Ovary (tissue), 3 donors: ENCODE results near the gene CLCNKB.

Experiments used
- POLR2A ChIP-seq: fragments of 450-650 bp; IDR thresholded peaks from one replicate; pipeline ENCODE4 v1.6.1; 2017; ENCODE audit warnings: antibody characterized with exemption, mild to moderate bottlenecking, moderate library complexity
- TF ChIP-seq, protein P1 (sequence below), 3 donors: fragments of 450-650 bp in 2 of 3; fragments of 200-600 bp in 1 of 3; IDR thresholded peaks; one replicate each; pipeline versions ENCODE4 v1.5.1 to v1.8.0; 2016 to 2022; ENCODE audit warnings: antibody characterized with exemption in 3 of 3, mild to moderate bottlenecking in 1 of 3
- donor health status: DM: no; HTN: no; CAD: no.

DNA sequence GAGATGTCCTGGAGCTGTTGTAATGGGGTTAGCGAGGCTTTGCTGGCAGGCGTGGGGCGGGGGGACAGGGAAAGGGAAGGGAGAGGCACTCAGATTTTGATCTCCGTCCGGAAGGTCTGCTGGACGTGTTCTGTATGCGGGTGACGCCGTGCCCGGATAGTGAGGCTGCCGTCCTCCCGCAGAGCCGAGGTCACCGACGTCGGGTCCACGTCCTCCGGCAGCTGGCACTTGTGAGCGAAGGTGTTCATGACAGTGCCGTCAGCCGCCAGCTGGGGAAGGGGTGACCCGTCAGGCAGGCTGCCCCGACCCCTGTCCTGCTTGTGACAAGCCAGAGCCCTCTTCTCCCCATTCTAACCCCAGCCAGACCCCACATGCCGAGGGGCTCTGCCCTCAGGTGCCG lies 28.1 kb upstream of the CLCNKB start:
- TF ChIP-seq, protein P1, sequence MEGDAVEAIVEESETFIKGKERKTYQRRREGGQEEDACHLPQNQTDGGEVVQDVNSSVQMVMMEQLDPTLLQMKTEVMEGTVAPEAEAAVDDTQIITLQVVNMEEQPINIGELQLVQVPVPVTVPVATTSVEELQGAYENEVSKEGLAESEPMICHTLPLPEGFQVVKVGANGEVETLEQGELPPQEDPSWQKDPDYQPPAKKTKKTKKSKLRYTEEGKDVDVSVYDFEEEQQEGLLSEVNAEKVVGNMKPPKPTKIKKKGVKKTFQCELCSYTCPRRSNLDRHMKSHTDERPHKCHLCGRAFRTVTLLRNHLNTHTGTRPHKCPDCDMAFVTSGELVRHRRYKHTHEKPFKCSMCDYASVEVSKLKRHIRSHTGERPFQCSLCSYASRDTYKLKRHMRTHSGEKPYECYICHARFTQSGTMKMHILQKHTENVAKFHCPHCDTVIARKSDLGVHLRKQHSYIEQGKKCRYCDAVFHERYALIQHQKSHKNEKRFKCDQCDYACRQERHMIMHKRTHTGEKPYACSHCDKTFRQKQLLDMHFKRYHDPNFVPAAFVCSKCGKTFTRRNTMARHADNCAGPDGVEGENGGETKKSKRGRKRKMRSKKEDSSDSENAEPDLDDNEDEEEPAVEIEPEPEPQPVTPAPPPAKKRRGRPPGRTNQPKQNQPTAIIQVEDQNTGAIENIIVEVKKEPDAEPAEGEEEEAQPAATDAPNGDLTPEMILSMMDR (IDR thresholded peaks at IDR 0.05): no peak
- no peak for TF ChIP-seq POLR2A
